ENCODE measurements around the gene CYP2W1.

GRCh38 chr7:1024876-1025742, 42.1 kb downstream of the CYP2W1 start:
- TF ChIP-seq CTCF (IDR thresholded peaks at IDR 0.05 in 4 of 5, conservative IDR thresholded peaks at IDR 0.05 in 1 of 5) (no peak), POLR2A (IDR thresholded peaks at IDR 0.05) (no peak)

Data from gastrocnemius medialis (tissue), 4 donors.